Stimulated activated naive B cell treated with anti-CD40 and anti-IgM and Interleukin-4, amounts not matched to agents 10 μg/mL and 1 μg/mL and 100 μg/mL, for 72 hours (primary cell): Measurements from ENCODE around the gene CAPN12.

Experiments used
- ATAC-seq, 2 donors: fragments of 150-1000 bp; cut with Tn5 transposase; replicated peaks; 2 replicates each; pipeline ENCODE4 v1.10.0; 2021; ENCODE audit warnings: moderate library complexity in 1 of 2
- DNase-seq: peaks from one replicate; pipeline ENCODE4 v3.0.0; 2021
- H3K27ac Mint-ChIP-seq: one replicate; pipeline ENCODE4 v1.8.0; 2022; ENCODE audit warnings: mild to moderate bottlenecking, mixed read lengths
- H3K27me3 Mint-ChIP-seq, 2 donors: one replicate each; pipeline ENCODE4 v1.8.0; 2022; ENCODE audit warnings: mixed read lengths in 2 of 2
- H3K36me3 Mint-ChIP-seq, 2 donors: one replicate each; pipeline ENCODE4 v1.8.0; 2022; ENCODE audit warnings: mixed read lengths in 2 of 2, mild to moderate bottlenecking in 1 of 2
- H3K4me1 Mint-ChIP-seq, 2 donors: one replicate each; pipeline ENCODE4 v1.8.0; 2022; ENCODE audit warnings: mixed read lengths in 2 of 2, mild to moderate bottlenecking in 1 of 2
- H3K4me3 Mint-ChIP-seq, 2 donors: one replicate each; pipeline ENCODE4 v1.8.0; 2022; ENCODE audit warnings: mild to moderate bottlenecking in 2 of 2, mixed read lengths in 2 of 2, moderate library complexity in 1 of 2
- H3K9me3 Mint-ChIP-seq, 2 donors: one replicate each; pipeline ENCODE4 v1.8.0; 2022; ENCODE audit warnings: mixed read lengths in 2 of 2, mild to moderate bottlenecking in 1 of 2

Gene CAPN12

GRCh38 chr19:38719761-38720558, 24.3 kb downstream of the CAPN12 start:
- peaks cover 33 to 46% of the 10 kb centered on the region in 2 donors for H3K36me3 Mint-ChIP-seq
- no peak for DNase-seq
- H3K4me3 Mint-ChIP-seq: no peak overlapping the region
- peak overlapping the region; percentile 69 for H3K27ac Mint-ChIP-seq
- ATAC-seq: no peak
- H3K9me3 Mint-ChIP-seq: no peaks in the 10 kb centered on the region
- peaks cover 2 to 10% of the 10 kb centered on the region in 2 donors for H3K4me1 Mint-ChIP-seq
- no peaks in the 10 kb centered on the region for H3K27me3 Mint-ChIP-seq

- peaks cover 29 to 55% of the 10 kb centered on the region in 2 donors for H3K36me3 Mint-ChIP-seq
- peaks cover 2 to 10% of the 10 kb centered on the region in 2 donors for H3K4me1 Mint-ChIP-seq
- H3K4me3 Mint-ChIP-seq: no peak overlapping the region
- H3K9me3 Mint-ChIP-seq: no peaks in the 10 kb centered on the region
- ATAC-seq (no peak), DNase-seq (no peak)
- H3K27ac Mint-ChIP-seq: no peak overlapping the region
- H3K27me3 Mint-ChIP-seq: no peaks in the 10 kb centered on the region
These were observed 25.3 kb downstream of the CAPN12 start for GRCh38 chr19:38718747-38719543.

- ATAC-seq (no peak), DNase-seq (no peak)
- H3K27ac Mint-ChIP-seq: no peak overlapping the region
- H3K9me3 Mint-ChIP-seq: no peaks in the 10 kb centered on the region
- peaks cover 27 to 52% of the 10 kb centered on the region in 2 donors for H3K36me3 Mint-ChIP-seq
- H3K4me1 Mint-ChIP-seq: peaks cover 5 to 10% of the 10 kb centered on the region in 2 donors
- no peaks in the 10 kb centered on the region for H3K27me3 Mint-ChIP-seq
- H3K4me3 Mint-ChIP-seq: no peak overlapping the region
These were observed 26.4 kb downstream of the CAPN12 start for GRCh38 chr19:38717855-38718254.

GRCh38 chr19:38717051-38717450, 27.2 kb downstream of the CAPN12 start:
- peaks cover 5 to 10% of the 10 kb centered on the region in 2 donors for H3K4me1 Mint-ChIP-seq
- no peak overlapping the region for H3K4me3 Mint-ChIP-seq
- peaks cover 24 to 48% of the 10 kb centered on the region in 2 donors for H3K36me3 Mint-ChIP-seq
- no peak for ATAC-seq
- no peaks in the 10 kb centered on the region for H3K9me3 Mint-ChIP-seq
- H3K27me3 Mint-ChIP-seq: no peaks in the 10 kb centered on the region
- no peak for DNase-seq
- no peak overlapping the region for H3K27ac Mint-ChIP-seq

GRCh38 chr19:38715555-38715954, 28.7 kb downstream of the CAPN12 start:
- no peaks in the 10 kb centered on the region for H3K27me3 Mint-ChIP-seq
- H3K27ac Mint-ChIP-seq: no peak overlapping the region
- no peak overlapping the region for H3K4me3 Mint-ChIP-seq
- ATAC-seq: no peak
- H3K9me3 Mint-ChIP-seq: no peaks in the 10 kb centered on the region
- no peak for DNase-seq
- peaks cover 28 to 59% of the 10 kb centered on the region in 2 donors for H3K36me3 Mint-ChIP-seq
- H3K4me1 Mint-ChIP-seq: peaks cover 5 to 7% of the 10 kb centered on the region in 2 donors

GRCh38 chr19:38714354-38714778, 29.9 kb downstream of the CAPN12 start:
- no peaks in the 10 kb centered on the region for H3K27me3 Mint-ChIP-seq
- H3K4me1 Mint-ChIP-seq: peaks cover 0 to 3% of the 10 kb centered on the region in 2 donors
- no peak for ATAC-seq
- no peaks in the 10 kb centered on the region for H3K9me3 Mint-ChIP-seq
- no peak overlapping the region for H3K27ac Mint-ChIP-seq
- no peak for DNase-seq
- no peak overlapping the region for H3K4me3 Mint-ChIP-seq
- peaks cover 30 to 58% of the 10 kb centered on the region in 2 donors for H3K36me3 Mint-ChIP-seq

- Mint-ChIP-seq H3K4me3 (no peak overlapping the region), H3K36me3 (peaks cover 28 to 58% of the 10 kb centered on the region in 2 donors), H3K27ac (peak overlapping the region; percentile 82), H3K9me3 (no peaks in the 10 kb centered on the region), H3K4me1 (peaks cover 0 to 3% of the 10 kb centered on the region in 2 donors), H3K27me3 (no peaks in the 10 kb centered on the region)
- DNase-seq: no peak
- ATAC-seq: no peak
These were observed 30.4 kb downstream of the CAPN12 start for GRCh38 chr19:38713865-38714264.

GRCh38 chr19:38713227-38713649, 31.0 kb downstream of the CAPN12 start:
- Mint-ChIP-seq H3K4me1 (peaks cover 0 to 3% of the 10 kb centered on the region in 2 donors), H3K27me3 (no peaks in the 10 kb centered on the region), H3K36me3 (peaks cover 28 to 57% of the 10 kb centered on the region in 2 donors), H3K27ac (peak overlapping the region; percentile 5), H3K4me3 (no peak overlapping the region), H3K9me3 (no peaks in the 10 kb centered on the region)
- ATAC-seq (no peak), DNase-seq (no peak)

- ATAC-seq: no peak
- no peak overlapping the region for H3K4me3 Mint-ChIP-seq
- H3K27me3 Mint-ChIP-seq: no peaks in the 10 kb centered on the region
- H3K27ac Mint-ChIP-seq: peak overlapping the region; percentile 51
- no peaks in the 10 kb centered on the region for H3K9me3 Mint-ChIP-seq
- peaks cover 0 to 3% of the 10 kb centered on the region in 2 donors for H3K4me1 Mint-ChIP-seq
- DNase-seq: no peak
- peaks cover 30 to 59% of the 10 kb centered on the region in 2 donors for H3K36me3 Mint-ChIP-seq
These were observed 32.0 kb downstream of the CAPN12 start for GRCh38 chr19:38712161-38712748.

GRCh38 chr19:38711726-38712153, 32.5 kb downstream of the CAPN12 start:
- no peaks in the 10 kb centered on the region for H3K27me3 Mint-ChIP-seq
- ATAC-seq (no peak), DNase-seq (no peak)
- peak overlapping the region; percentile 42 for H3K27ac Mint-ChIP-seq
- peaks cover 34 to 57% of the 10 kb centered on the region in 2 donors for H3K36me3 Mint-ChIP-seq
- H3K4me1 Mint-ChIP-seq: peaks cover 0 to 3% of the 10 kb centered on the region in 2 donors
- H3K4me3 Mint-ChIP-seq: no peak overlapping the region
- no peaks in the 10 kb centered on the region for H3K9me3 Mint-ChIP-seq

GRCh38 chr19:38710928-38711725, 33.1 kb downstream of the CAPN12 start:
- Mint-ChIP-seq H3K4me3 (no peak overlapping the region), H3K9me3 (no peaks in the 10 kb centered on the region), H3K4me1 (peaks cover 0 to 3% of the 10 kb centered on the region in 2 donors), H3K36me3 (peaks cover 34 to 54% of the 10 kb centered on the region in 2 donors), H3K27ac (peak overlapping the region; percentile 42), H3K27me3 (no peaks in the 10 kb centered on the region)
- ATAC-seq (no peak), DNase-seq (no peak)

GRCh38 chr19:38710416-38710702, 33.9 kb downstream of the CAPN12 start:
- no peak for ATAC-seq
- H3K4me1 Mint-ChIP-seq: peaks cover 0 to 3% of the 10 kb centered on the region in 2 donors
- H3K27ac Mint-ChIP-seq: peak overlapping the region; percentile 20
- H3K27me3 Mint-ChIP-seq: no peaks in the 10 kb centered on the region
- no peaks in the 10 kb centered on the region for H3K9me3 Mint-ChIP-seq
- H3K4me3 Mint-ChIP-seq: peak overlapping the region in 1 of 2 donors; percentile 22
- H3K36me3 Mint-ChIP-seq: peaks cover 34 to 53% of the 10 kb centered on the region in 2 donors
- no peak for DNase-seq

- Mint-ChIP-seq H3K27me3 (no peaks in the 10 kb centered on the region), H3K36me3 (peaks cover 37 to 56% of the 10 kb centered on the region in 2 donors), H3K9me3 (no peaks in the 10 kb centered on the region), H3K4me1 (peaks cover 0 to 3% of the 10 kb centered on the region in 2 donors), H3K27ac (peak overlapping the region; percentile 49), H3K4me3 (peak overlapping the region in 1 of 2 donors; percentile 22)
- DNase-seq (no peak), ATAC-seq (no peak)
These were observed 34.4 kb downstream of the CAPN12 start for GRCh38 chr19:38709671-38710415.
